GM10847 (cell line): Measurements from ENCODE around the gene ISG15.

Source experiments
- POLR2A ChIP-seq: IDR thresholded peaks from 2 replicates; pipeline ENCODE4 v1.6.1; 2011; ENCODE audit not compliant: insufficient read length; ENCODE audit errors: extremely low read depth

Gene ISG15

GRCh38 chr1:1019122-1019999, 6.1 kb downstream of the ISG15 start:
- no peak for TF ChIP-seq POLR2A

DNA sequence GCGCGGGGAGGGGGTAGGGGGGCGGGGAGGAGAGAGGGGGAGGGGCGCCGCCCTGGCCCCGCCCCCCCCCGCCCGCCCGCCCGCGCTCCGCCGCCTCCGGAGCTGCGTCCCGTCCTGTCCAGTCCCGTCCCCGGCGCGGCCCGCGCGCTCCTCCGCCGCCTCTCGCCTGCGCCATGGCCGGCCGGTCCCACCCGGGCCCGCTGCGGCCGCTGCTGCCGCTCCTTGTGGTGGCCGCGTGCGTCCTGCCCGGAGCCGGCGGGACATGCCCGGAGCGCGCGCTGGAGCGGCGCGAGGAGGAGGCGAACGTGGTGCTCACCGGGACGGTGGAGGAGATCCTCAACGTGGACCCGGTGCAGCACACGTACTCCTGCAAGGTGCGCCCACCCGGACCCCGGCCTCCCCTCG, 6.7 kb downstream of the ISG15 start, which contains the start of gene AGRN:
Gene AGRN, plus strand, starts transcription at position 121 of the 405 bp plus-strand sequence. Its CDS starts 53 bp downstream, at position 174.
- TF ChIP-seq POLR2A: peak; percentile 27

DNA sequence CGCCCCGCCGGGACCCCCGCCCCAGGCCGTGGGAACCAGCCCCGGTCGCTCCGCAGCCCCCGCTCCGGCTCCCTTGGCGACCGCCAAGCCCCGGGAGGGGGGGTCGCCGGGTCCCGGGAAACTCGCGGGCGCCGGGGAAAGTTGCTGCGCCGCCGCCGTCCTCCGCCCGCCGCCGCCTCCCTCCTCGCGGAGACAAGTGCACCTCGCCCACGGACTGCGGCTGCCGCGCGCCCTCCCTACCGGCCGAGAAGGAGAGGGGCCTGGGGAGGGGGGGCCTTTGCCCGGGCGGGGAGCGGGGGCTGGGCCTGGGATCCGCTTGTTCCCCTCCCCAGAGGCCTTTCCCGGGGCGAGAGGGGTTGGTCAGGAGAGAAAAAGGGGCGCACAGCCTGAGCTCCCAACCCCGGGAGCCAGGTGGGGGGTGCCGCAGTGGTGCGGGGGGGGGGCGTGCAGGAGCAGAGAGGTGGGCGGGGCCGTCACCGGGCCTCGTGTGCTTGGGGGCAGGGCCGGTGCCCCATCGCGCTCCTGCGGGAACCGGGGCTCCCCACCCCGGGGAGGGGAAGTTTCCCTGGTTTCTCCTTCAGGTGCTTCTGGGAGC, 7.2 kb downstream of the ISG15 start:
- peak; percentile 3 for TF ChIP-seq POLR2A

GRCh38 chr1:1021010-1021919, 8.0 kb downstream of the ISG15 start:
- no peak for TF ChIP-seq POLR2A

DNA sequence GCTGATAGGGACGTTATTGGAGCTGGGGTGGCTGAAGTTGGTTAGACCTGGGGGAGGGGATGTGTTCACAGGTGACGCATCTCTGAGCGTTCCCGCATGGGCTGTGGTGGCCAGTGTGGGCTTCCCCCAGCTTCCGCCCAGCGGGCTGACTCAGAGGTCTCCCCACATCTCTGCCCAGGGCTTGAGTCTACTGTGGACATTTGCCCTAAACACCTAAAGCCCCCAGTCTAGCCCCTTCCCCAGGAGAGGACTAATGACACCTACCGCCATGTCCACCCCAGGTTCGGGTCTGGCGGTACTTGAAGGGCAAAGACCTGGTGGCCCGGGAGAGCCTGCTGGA, 8.6 kb downstream of the ISG15 start:
- TF ChIP-seq POLR2A: no peak

DNA sequence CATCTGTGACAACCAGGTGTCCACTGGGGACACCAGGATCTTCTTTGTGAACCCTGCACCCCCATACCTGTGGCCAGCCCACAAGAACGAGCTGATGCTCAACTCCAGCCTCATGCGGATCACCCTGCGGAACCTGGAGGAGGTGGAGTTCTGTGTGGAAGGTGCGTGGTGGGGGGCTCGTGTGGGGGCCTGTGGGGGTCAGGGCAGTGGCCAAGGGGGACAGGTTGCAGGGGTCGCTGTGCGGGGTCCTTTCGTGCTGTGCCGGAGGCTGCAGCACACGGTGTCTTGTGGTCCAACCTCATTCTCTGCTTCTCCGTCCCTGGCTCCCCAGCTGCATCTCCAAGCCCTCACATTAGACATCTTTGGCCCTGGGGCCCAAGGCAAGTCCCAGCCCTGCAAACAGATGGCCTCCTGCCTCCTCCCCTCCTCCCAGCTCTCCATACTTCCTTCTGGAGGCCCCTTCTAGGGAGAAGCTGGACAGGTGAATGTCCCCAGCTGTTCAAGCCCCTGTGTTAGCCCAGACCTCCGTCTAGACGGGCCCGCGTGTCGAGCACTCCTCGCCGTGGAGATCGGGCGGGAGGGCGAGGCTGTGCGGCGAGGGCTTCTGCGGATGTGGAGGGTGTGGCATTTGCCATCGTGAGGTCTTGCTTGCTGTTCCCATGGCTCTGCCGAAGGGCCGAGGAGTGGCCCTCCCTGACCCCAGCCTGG, 9.2 kb downstream of the ISG15 start:
- TF ChIP-seq POLR2A: no peak

DNA sequence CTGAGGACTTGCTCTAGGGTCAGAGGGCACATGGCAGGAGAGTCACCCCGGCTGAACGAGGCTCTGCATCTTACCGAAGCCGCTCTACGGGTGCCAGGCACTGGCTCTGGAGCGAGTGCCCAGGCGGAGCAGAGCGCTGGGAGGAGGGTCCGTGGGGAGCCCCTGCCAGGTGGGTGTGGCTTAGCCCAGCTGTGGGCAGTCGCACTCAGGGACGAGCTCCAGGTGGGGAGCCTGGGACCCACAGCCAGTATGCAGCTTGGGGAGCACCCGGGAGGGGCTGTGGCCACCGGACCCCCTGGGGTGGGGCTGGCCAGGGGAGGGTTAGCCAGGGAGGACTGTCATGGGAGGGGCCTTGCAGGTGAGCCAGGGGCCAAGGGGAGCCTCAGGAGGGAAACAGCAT, 10.4 kb downstream of the ISG15 start:
- TF ChIP-seq POLR2A: no peak

DNA sequence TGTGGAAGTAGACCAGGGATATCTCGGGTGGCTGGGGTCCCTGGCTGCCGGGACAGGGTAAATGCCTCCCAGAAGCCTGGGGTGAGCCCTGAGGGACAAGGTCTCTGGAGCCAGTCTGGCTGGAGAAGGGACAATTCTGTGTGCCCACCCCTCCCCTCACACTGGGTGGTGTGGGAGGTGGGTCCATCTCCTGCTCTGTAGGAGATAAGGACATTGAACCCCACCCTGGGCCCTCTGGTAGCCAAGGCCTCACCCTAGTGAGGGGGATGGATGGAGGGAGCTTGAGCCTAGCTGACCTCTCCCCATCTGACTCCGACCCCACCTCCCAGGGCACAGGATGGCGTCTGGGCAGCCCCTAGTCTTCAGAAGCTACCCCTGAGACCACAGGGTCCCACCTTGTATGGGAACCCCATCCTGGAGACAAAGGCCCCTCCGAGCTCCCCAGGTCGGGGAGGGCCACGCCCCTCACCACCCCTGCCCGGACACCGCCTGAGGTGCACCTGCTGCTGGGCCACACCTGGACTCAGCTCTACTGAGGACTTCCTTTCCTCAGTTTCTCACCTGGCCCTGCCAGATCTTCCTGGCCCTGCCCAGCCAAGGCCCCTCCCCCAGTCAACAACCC, 11.0 kb downstream of the ISG15 start:
- no peak for TF ChIP-seq POLR2A

- TF ChIP-seq POLR2A: no peak
Observed at GRCh38 chr1:1024771-1025699, 11.7 kb downstream of the ISG15 start.

- TF ChIP-seq POLR2A: no peak
Observed at GRCh38 chr1:1025730-1026129, 12.4 kb downstream of the ISG15 start.

DNA sequence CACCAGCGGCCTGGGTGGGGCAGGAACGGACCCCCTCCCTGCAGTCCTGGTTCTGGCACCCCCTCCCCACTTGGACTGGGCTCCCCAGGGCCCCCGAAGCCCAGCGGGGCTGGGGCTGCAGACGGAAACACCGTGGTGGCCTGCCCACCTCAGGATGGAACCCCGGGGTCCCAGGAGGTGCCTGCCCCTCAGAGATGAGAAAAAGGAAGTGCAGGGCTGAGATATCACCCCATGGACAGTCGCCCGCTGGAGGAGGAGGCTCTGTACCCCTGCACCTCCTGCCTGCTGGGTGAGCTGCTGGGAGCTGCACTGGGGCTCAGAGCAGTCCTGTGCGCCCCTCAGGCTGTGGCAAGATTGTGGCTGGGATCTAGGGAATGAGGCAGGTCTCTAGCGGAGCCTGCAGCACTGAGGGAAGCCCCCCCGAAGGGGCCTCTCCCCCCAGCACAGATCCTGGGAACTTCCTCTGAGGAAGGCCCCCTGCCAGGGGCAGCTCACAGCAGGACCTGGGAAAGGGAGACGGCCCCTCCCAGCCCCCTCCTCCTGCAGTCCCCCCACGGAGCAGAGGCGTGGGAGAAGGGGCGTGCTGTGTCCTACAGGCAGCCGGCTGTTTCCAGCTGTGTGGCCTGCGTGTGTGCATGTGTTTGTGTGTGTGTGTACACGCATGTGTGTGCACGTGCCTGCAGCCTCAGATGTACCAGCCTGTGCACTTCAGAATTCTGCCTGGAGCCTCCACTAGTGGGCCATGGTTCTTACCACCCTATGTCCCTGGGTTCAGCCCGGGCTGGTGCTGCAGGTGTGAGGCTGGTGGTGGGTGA, 13.5 kb downstream of the ISG15 start:
- no peak for TF ChIP-seq POLR2A

DNA sequence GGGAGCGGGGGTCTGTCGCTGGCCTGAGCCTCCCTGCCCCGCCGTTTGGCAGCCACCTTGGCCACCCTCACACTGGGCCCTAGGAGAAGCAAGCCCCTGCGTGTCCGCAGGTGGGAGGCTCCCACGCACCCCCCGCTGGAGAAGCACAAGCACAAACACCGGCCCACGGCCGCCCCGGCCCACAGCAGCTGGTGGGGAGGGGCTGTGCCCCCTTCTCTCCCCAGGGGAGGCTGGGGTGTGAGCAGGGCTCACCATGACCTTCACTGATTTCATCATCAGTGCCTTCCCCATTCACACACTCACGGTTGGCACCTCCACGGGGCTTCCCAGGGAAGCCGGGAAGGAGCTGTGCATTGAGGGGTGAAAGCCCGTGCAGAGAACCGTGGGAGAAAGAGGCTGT, 14.5 kb downstream of the ISG15 start:
- no peak for TF ChIP-seq POLR2A
